HCT116 (cell line): Measurements from ENCODE around the gene SEC24C. TPM values are rescaled to one million over a fixed set of nuclear protein-coding genes. Genes with fewer than 3 reads are reported as not detected.

Source experiments
- ATAC-seq: fragments of 200-7000 bp; cut with Tn5 transposase; 2 replicates; pipeline ENCODE4 v1.9.1; 2020; ENCODE audit warnings: mild to moderate bottlenecking, moderate library complexity
- BruUV-seq: library from RNA; stranded (reverse); fragments of 400-500 nt; replicated peaks from 2 replicates; lab custom pipeline; 2021; lab: Mats Ljungman, UMichigan
- CTCF ChIA-PET: fragments of 300-600 bp; sonication (Branson Sonifier 250); formaldehyde crosslinking; loops from one replicate; lab custom pipeline; 2021; ENCODE audit warnings: antibody characterized with exemption; lab: Charles Lee
- POLR2A ChIA-PET: fragments of 300-600, 350-600 bp; sonication (Branson Sonifier 250); formaldehyde crosslinking; loops from one replicate; lab custom pipeline; 2021; ENCODE audit warnings: antibody characterized with exemption; lab: Charles Lee
- RAD21 ChIA-PET, 2 experiments: fragments of 300-600 bp; sonication (Branson Sonifier 250); formaldehyde crosslinking; loops; one replicate each; lab custom pipeline; 2023; ENCODE audit warnings: low total read pairs in 2 of 2; ENCODE audit not compliant: uncharacterized antibody in 2 of 2, unreplicated experiment in 2 of 2, low non-redundant PET in 1 of 2; lab: Charles Lee
- DNase-seq: peaks from one replicate; pipeline ENCODE4 v3.0.0-alpha.2; 2010; ENCODE audit warnings: low read depth, low spot score
- H2AFZ ChIP-seq: fragments of 200-600 bp; shearing (Covaris generic), sonication (generic); 2 replicates; pipeline ENCODE4 v1.6.1; 2017; ENCODE audit warnings: low read depth, mixed run types, mixed read lengths, antibody characterized with exemption, low read length; ENCODE audit not compliant: poor library complexity, severe bottlenecking
- H3K27ac ChIP-seq: 2 replicates; pipeline ENCODE4 v1.5.1; 2012; ENCODE audit warnings: low read depth, low read length
- H3K27me3 ChIP-seq: fragments of 200-600 bp; sonication (generic); 2 replicates; pipeline ENCODE4 v1.6.1; 2016; ENCODE audit warnings: mixed run types, low read length, mixed read lengths; ENCODE audit not compliant: insufficient read depth
- H3K36me3 ChIP-seq, 2 experiments: fragments of 200-500 bp in 1 of 2; fragments of 200-600 bp in 1 of 2; sonication (Bioruptor generic) in 1 of 2; sonication (generic) in 1 of 2; 2 replicates each; pipeline versions ENCODE4 v1.5.1 to v1.6.1; 2014 to 2016; ENCODE audit warnings: low read length in 2 of 2, inconsistent platforms in 1 of 2, mixed read lengths in 1 of 2, mixed run types in 1 of 2; ENCODE audit not compliant: insufficient read depth in 2 of 2, control insufficient read depth in 1 of 2
- H3K4me1 ChIP-seq, 2 experiments: fragments of 200-600 bp in 1 of 2; sonication (generic) in 1 of 2; 2 replicates each; pipeline versions ENCODE4 v1.5.1 to v1.6.1; 2012 to 2017; ENCODE audit warnings: low read length in 2 of 2, inconsistent platforms in 1 of 2, mild to moderate bottlenecking in 1 of 2, mixed read lengths in 1 of 2, mixed run types in 1 of 2, moderate library complexity in 1 of 2; ENCODE audit not compliant: insufficient read depth in 2 of 2, control insufficient read depth in 1 of 2
- H3K4me2 ChIP-seq: fragments of 200-600 bp; sonication (generic); 2 replicates; pipeline ENCODE4 v1.6.1; 2017; ENCODE audit warnings: mixed run types, low read length, mixed read lengths
- H3K4me3 ChIP-seq, 2 experiments: fragments of 200-600 bp in 1 of 2; sonication (generic) in 1 of 2; replicated peaks in 1 of 2; 2 replicates each; pipeline ENCODE4 v1.5.1; 2011 to 2016; ENCODE audit warnings: low read length in 2 of 2, control low read depth in 1 of 2, low read depth in 1 of 2, mild to moderate bottlenecking in 1 of 2, mixed read lengths in 1 of 2, mixed run types in 1 of 2
- H3K79me2 ChIP-seq: fragments of 200-600 bp; sonication (generic); 2 replicates; pipeline ENCODE4 v1.6.1; 2017; ENCODE audit warnings: mild to moderate bottlenecking, mixed run types, low read length, moderate library complexity, mixed read lengths; ENCODE audit not compliant: insufficient read depth
- H3K9ac ChIP-seq: fragments of 200-600 bp; sonication (generic); 2 replicates; pipeline ENCODE4 v1.6.1; 2016; ENCODE audit warnings: low read length, mixed read lengths
- H3K9me2 ChIP-seq: fragments of 200-600 bp; sonication (generic), shearing (Covaris generic); 2 replicates; pipeline ENCODE4 v1.6.1; 2017; ENCODE audit warnings: mixed run types, mild to moderate bottlenecking, moderate library complexity; ENCODE audit not compliant: insufficient read depth
- H3K9me3 ChIP-seq, 2 experiments: fragments of 200-500 bp in 1 of 2; fragments of 200-600 bp in 1 of 2; sonication (Bioruptor generic) in 1 of 2; sonication (generic) in 1 of 2; 2 replicates each; pipeline ENCODE4 v1.6.1; 2014 to 2017; ENCODE audit warnings: low read length in 2 of 2, mixed read lengths in 2 of 2, inconsistent platforms in 1 of 2, low read depth in 1 of 2, mild to moderate bottlenecking in 1 of 2, mixed run types in 1 of 2, moderate library complexity in 1 of 2; ENCODE audit not compliant: control insufficient read depth in 1 of 2, insufficient read depth in 1 of 2
- H4K20me1 ChIP-seq: fragments of 200-600 bp; sonication (generic), shearing (Covaris generic); 2 replicates; pipeline ENCODE4 v1.6.1; 2017; ENCODE audit warnings: mixed run types, mild to moderate bottlenecking, moderate library complexity; ENCODE audit not compliant: insufficient read depth
- ATF3 ChIP-seq: IDR thresholded peaks from 2 replicates; pipeline ENCODE4 v1.6.1; 2012
- CEBPB ChIP-seq: IDR thresholded peaks from 2 replicates; pipeline ENCODE4 v1.6.1; 2012; ENCODE audit warnings: low read depth
- CTCF ChIP-seq, 3 experiments: fragments of 200-600 bp in 1 of 3; sonication (generic) in 1 of 3; IDR thresholded peaks in 2 of 3; conservative IDR thresholded peaks in 1 of 3; 2 replicates each; pipeline ENCODE4 v1.5.1; 2012 to 2017; ENCODE audit warnings: low read depth in 2 of 3, low read length in 2 of 3, antibody characterized with exemption in 1 of 3, borderline replicate concordance in 1 of 3, control low read depth in 1 of 3, mild to moderate bottlenecking in 1 of 3, mixed read lengths in 1 of 3, mixed run types in 1 of 3, moderate library complexity in 1 of 3; ENCODE audit not compliant: insufficient read depth in 1 of 3
- EGR1 ChIP-seq: IDR thresholded peaks from 2 replicates; pipeline ENCODE4 v1.6.1; 2012; ENCODE audit warnings: low read depth
- ELF1 ChIP-seq: IDR thresholded peaks from 2 replicates; pipeline ENCODE4 v1.6.1; 2012; ENCODE audit warnings: low read depth, borderline replicate concordance
- EZH2phosphoT487 ChIP-seq: fragments of 200-600 bp; IDR thresholded peaks from 2 replicates; pipeline ENCODE4 v1.6.1; 2018; ENCODE audit warnings: antibody characterized with exemption, borderline replicate concordance
- FOSL1 ChIP-seq: IDR thresholded peaks from 2 replicates; pipeline ENCODE4 v1.6.1; 2012; ENCODE audit warnings: low read depth
- JUND ChIP-seq: IDR thresholded peaks from 2 replicates; pipeline ENCODE4 v1.6.1; 2012
- MAX ChIP-seq: IDR thresholded peaks from 2 replicates; pipeline ENCODE4 v1.6.1; 2012
- POLR2A ChIP-seq: IDR thresholded peaks from 2 replicates; pipeline ENCODE4 v1.7.0; 2011; ENCODE audit warnings: borderline replicate concordance; ENCODE audit not compliant: insufficient read depth, insufficient read length; ENCODE audit errors: extremely low read depth
- POLR2AphosphoS5 ChIP-seq: IDR thresholded peaks from 2 replicates; pipeline ENCODE4 v1.6.1; 2011; ENCODE audit warnings: mild to moderate bottlenecking, low read depth, low read length, moderate library complexity
- RAD21 ChIP-seq: IDR thresholded peaks from 2 replicates; pipeline ENCODE4 v1.6.1; 2012; ENCODE audit warnings: low read depth, mild to moderate bottlenecking
- REST ChIP-seq: IDR thresholded peaks from 2 replicates; pipeline ENCODE4 v1.6.1; 2012; ENCODE audit warnings: low read depth
- SIN3A ChIP-seq: IDR thresholded peaks from 2 replicates; pipeline ENCODE4 v1.6.1; 2012; ENCODE audit warnings: low read depth
- SP1 ChIP-seq: IDR thresholded peaks from 2 replicates; pipeline ENCODE4 v1.6.1; 2012; ENCODE audit warnings: low read depth
- TCF7L2 ChIP-seq: IDR thresholded peaks from 2 replicates; pipeline ENCODE4 v1.7.0; 2011; ENCODE audit warnings: borderline replicate concordance, inconsistent platforms; ENCODE audit not compliant: insufficient read depth, insufficient read length; ENCODE audit errors: extremely low read depth
- YY1 ChIP-seq: IDR thresholded peaks from 2 replicates; pipeline ENCODE4 v1.6.1; 2011; ENCODE audit warnings: low read length, low read depth, moderate library complexity, mild to moderate bottlenecking; ENCODE audit not compliant: insufficient replicate concordance; ENCODE audit errors: extremely low read depth
- ZNF274 ChIP-seq: fragments of 200-500 bp; sonication (Bioruptor generic); IDR thresholded peaks from 2 replicates; pipeline ENCODE4 v1.6.1; 2014; ENCODE audit warnings: mild to moderate bottlenecking, low read depth, low read length, inconsistent platforms
- intact Hi-C: fragments of 100-400 bp; cut with micrococcal nuclease; formaldehyde crosslinking; loops from 2 replicates; pipeline ENCODE4 v1.10.0; 2022
- total RNA-seq: library from RNA; stranded (reverse); gene quantifications from one replicate; pipeline ENCODE4 v1.2.1, GENCODE V29; 2021; ENCODE audit not compliant: unreplicated experiment

The SEC24C gene
- total RNA-seq, 1 experiment from 2014 or later = 60.9 TPM

- RAD21 ChIA-PET = no interaction called here
- no peak for TF ChIP-seq EZH2phosphoT487
- TF ChIP-seq JUND = no peak
- TF ChIP-seq ELF1 = no peak
- TF ChIP-seq ZNF274 = no peak
- no peak for TF ChIP-seq CEBPB
- TF ChIP-seq POLR2A = no peak
- TF ChIP-seq SP1 = no peak
- TF ChIP-seq RAD21 = no peak
- TF ChIP-seq YY1 = no peak
- TF ChIP-seq TCF7L2 = no peak
- TF ChIP-seq SIN3A = no peak
- TF ChIP-seq EGR1 = no peak
- no peak for TF ChIP-seq MAX
- TF ChIP-seq ATF3 = no peak
- TF ChIP-seq REST = no peak
- no peak for TF ChIP-seq FOSL1
- TF ChIP-seq POLR2AphosphoS5 = no peak
- TF ChIP-seq CTCF (IDR thresholded peaks at IDR 0.05 in 2 of 3, conservative IDR thresholded peaks at IDR 0.05 in 1 of 3; ENCODE audit: borderline replicate concordance in 1 of 3, insufficient read depth in 1 of 3, low read depth in 2 of 3, low read length in 2 of 3) = no peak
- no peak overlapping the region for H3K4me2 ChIP-seq
- peaks cover 17 to 31% of the 10 kb centered on the region in 2 experiments for H3K36me3 ChIP-seq
- no peaks in the 10 kb centered on the region for H3K9me2 ChIP-seq
- H3K9me3 ChIP-seq = no peaks in the 10 kb centered on the region
- no peak overlapping the region for H2AFZ ChIP-seq
- DNase-seq (no peak), ATAC-seq (no peak)
- intact Hi-C loops = no loop called here
- no peaks in the 10 kb centered on the region for H3K27me3 ChIP-seq
- CTCF ChIA-PET = no interaction called here
- no peak overlapping the region for H3K9ac ChIP-seq
- no peaks in the 10 kb centered on the region for H4K20me1 ChIP-seq
- H3K79me2 ChIP-seq = peaks cover 5% of the 10 kb centered on the region; the same call in 1 of the 2 replicates
- POLR2A ChIA-PET = no interaction called here
- no peak overlapping the region for H3K4me3 ChIP-seq
- BruUV-seq = no TSS peak
- no peak overlapping the region for H3K27ac ChIP-seq
- H3K4me1 ChIP-seq = peaks cover 0 to 16% of the 10 kb centered on the region in 2 experiments; a peak in 2 of 4 replicates
Measured at GRCh38 chr10:73806176-73806950, 62.2 kb downstream of the SEC24C start.
